Stimulated activated CD8-positive, alpha-beta memory T cell treated with anti-CD3 and anti-CD28 coated beads, Interleukin-7, amount 100 ng/mL, for 24 hours (primary cell): ENCODE measurements around the gene CDH11.

Source experiments
- DNase-seq: peaks from one replicate; pipeline ENCODE4 v3.0.0-alpha.2; 2020; ENCODE audit warnings: low read depth

CDH11 gene

GRCh38 chr16:65070831-65071432 lies 50.9 kb downstream of the CDH11 start:
- DNase-seq: no peak

- DNase-seq: no peak
Observed at GRCh38 chr16:65069766-65070165, 52.1 kb downstream of the CDH11 start.

GRCh38 chr16:65069065-65069464 lies 52.8 kb downstream of the CDH11 start:
- DNase-seq: no peak

- no peak for DNase-seq
Observed at GRCh38 chr16:65068151-65068740, 53.6 kb downstream of the CDH11 start.

- no peak for DNase-seq
Observed at GRCh38 chr16:65066651-65067050, 55.2 kb downstream of the CDH11 start.

- no peak for DNase-seq
Observed at GRCh38 chr16:65065031-65065430, 56.8 kb downstream of the CDH11 start.

- DNase-seq: no peak
Observed at GRCh38 chr16:65064131-65064530, 57.7 kb downstream of the CDH11 start.

- no peak for DNase-seq
Observed at GRCh38 chr16:65062736-65063583, 58.9 kb downstream of the CDH11 start.

GRCh38 chr16:65061935-65062518 lies 59.8 kb downstream of the CDH11 start:
- DNase-seq: no peak

- no peak for DNase-seq
Observed at GRCh38 chr16:65061263-65061662, 60.6 kb downstream of the CDH11 start.

GRCh38 chr16:65059406-65059980 lies 62.4 kb downstream of the CDH11 start:
- no peak for DNase-seq

GRCh38 chr16:65057184-65057583 lies 64.7 kb downstream of the CDH11 start:
- DNase-seq: no peak

GRCh38 chr16:65054457-65054856 lies 67.4 kb downstream of the CDH11 start:
- no peak for DNase-seq

- DNase-seq: no peak
Observed at GRCh38 chr16:65049679-65050078, 72.2 kb downstream of the CDH11 start.

- DNase-seq: no peak
Observed at GRCh38 chr16:65045961-65046360, 75.9 kb downstream of the CDH11 start.

GRCh38 chr16:65044873-65045272 lies 77.0 kb downstream of the CDH11 start:
- no peak for DNase-seq

- no peak for DNase-seq
Observed at GRCh38 chr16:65044026-65044425, 77.8 kb downstream of the CDH11 start.

- DNase-seq: no peak
Observed at GRCh38 chr16:65042438-65043365, 79.2 kb downstream of the CDH11 start.

GRCh38 chr16:65041667-65042066 lies 80.2 kb downstream of the CDH11 start:
- DNase-seq: no peak

GRCh38 chr16:65038100-65038499 lies 83.8 kb downstream of the CDH11 start:
- DNase-seq: no peak

GRCh38 chr16:65037556-65037955 lies 84.3 kb downstream of the CDH11 start:
- no peak for DNase-seq
